ENCODE measurements around the gene MOGAT2. TPM values are rescaled to one million over a fixed set of nuclear protein-coding genes. Genes with fewer than 3 reads are reported as not detected.

Gene MOGAT2
- total RNA-seq, 1 experiment from 2014 or later = 0.12 TPM

GRCh38 chr11:75767793-75768111 lies 50.1 kb downstream of the MOGAT2 start (continued):
- TF ChIP-seq FOSL1 (IDR thresholded peaks at IDR 0.05; ENCODE audit: low read depth) = no peak
- no peak for TF ChIP-seq MAX (IDR thresholded peaks at IDR 0.05)
- TF ChIP-seq CTCF (IDR thresholded peaks at IDR 0.05 in 2 of 3, conservative IDR thresholded peaks at IDR 0.05 in 1 of 3; ENCODE audit: borderline replicate concordance in 1 of 3, insufficient read depth in 1 of 3, low read depth in 2 of 3, low read length in 2 of 3) = no peak
- TF ChIP-seq, protein P1, sequence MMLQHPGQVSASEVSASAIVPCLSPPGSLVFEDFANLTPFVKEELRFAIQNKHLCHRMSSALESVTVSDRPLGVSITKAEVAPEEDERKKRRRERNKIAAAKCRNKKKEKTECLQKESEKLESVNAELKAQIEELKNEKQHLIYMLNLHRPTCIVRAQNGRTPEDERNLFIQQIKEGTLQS (IDR thresholded peaks at IDR 0.05) = no peak
- TF ChIP-seq CEBPB (IDR thresholded peaks at IDR 0.05; ENCODE audit: low read depth) = no peak
- no peak for TF ChIP-seq ZFX (IDR thresholded peaks at IDR 0.05)

DNA sequence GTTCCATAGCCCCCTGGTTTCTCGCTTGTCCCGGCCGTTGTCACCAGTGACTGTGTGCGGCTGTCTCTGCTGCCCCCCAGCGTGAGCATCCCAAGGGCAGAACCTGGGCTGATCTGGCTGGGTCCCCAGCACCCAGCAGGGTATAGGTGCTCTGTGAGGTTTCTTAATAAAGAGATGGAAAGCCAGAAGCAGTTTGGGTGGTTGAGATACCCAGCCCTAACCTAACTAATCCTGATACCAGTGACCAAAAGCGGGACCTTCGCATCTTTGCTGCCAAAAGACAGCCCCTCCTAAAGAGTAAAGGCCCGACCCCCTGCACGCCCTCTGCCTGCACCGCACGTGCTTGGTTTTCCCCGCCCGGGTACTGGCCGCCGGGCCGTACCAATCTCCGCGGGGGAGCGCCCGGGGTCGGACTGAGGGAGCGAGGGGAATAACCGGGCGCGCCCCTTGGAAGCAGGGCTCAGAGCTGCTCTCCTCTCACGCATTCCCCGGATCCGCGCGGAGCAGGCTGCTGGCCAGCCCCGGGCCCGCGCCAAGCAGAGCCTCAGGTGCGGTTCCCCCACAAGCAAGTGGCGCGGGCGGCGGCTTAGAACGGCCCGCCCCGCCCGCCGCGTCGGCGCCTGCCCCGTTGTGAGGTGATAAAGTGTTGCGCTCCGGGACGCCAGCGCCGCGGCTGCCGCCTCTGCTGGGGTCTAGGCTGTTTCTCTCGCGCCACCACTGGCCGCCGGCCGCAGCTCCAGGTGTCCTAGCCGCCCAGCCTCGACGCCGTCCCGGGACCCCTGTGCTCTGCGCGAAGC lies 50.7 kb downstream of the MOGAT2 start, which contains the start of gene DGAT2:
TSS of gene DGAT2 (plus strand) at position 667 of the 797 bp plus-strand sequence. CDS start 214 bp downstream, outside the sequence.
- Histone ChIP-seq H3K4me1 (ENCODE audit: control insufficient read depth in 1 of 2, insufficient read depth in 2 of 2, low read length in 2 of 2) (peaks cover 9 to 17% of the 10 kb centered on the region in 2 experiments), H3K27me3 (ENCODE audit: insufficient read depth, low read length) (peaks cover 6% of the 10 kb centered on the region; the same call in 1 of the 2 replicates), H4K20me1 (ENCODE audit: insufficient read depth) (no peaks in the 10 kb centered on the region), H3K4me3 (replicated peaks in 1 of 2; ENCODE audit: low read depth in 1 of 2, low read length in 2 of 2) (peak within 1 kb of the TSS; percentile 35 to 54), H3K9me3 (ENCODE audit: control insufficient read depth in 1 of 2, insufficient read depth in 1 of 2, low read depth in 1 of 2, low read length in 2 of 2) (no peaks in the 10 kb centered on the region), H3K36me3 (ENCODE audit: control insufficient read depth in 1 of 2, insufficient read depth in 2 of 2, low read length in 2 of 2) (no peaks in the 10 kb centered on the region), H2AFZ (ENCODE audit: low read depth, low read length, poor library complexity, severe bottlenecking) (peak within 1 kb of the TSS; percentile 19), H3K27ac (ENCODE audit: low read depth, low read length) (peak within 1 kb of the TSS; percentile 55; the same call in 1 of the 2 replicates), H3K79me2 (ENCODE audit: insufficient read depth, low read length) (no peaks in the 10 kb centered on the region), H3K4me2 (ENCODE audit: low read length) (peak within 1 kb of the TSS; percentile 84), H3K9ac (ENCODE audit: low read length) (peak within 1 kb of the TSS; percentile 61), H3K9me2 (ENCODE audit: insufficient read depth) (no peaks in the 10 kb centered on the region)
- ChIA-PET RAD21 (ENCODE audit: low non-redundant PET in 1 of 2, low total read pairs in 2 of 2, uncharacterized antibody in 2 of 2, unreplicated experiment in 2 of 2) (no interaction called here), POLR2A (no interaction called here), CTCF (no interaction called here)
- DNase-seq (ENCODE audit: low read depth, low spot score) (peak; percentile 47), ATAC-seq (peak; percentile 93)
- BruUV-seq (replicated peaks) = no TSS peak
- intact Hi-C loops (cut with micrococcal nuclease) = no loop called here
- TF ChIP-seq, protein P1 (IDR thresholded peaks at IDR 0.05) = no peak
- TF ChIP-seq EZH2phosphoT487 (IDR thresholded peaks at IDR 0.05; ENCODE audit: borderline replicate concordance) (no peak), ZFX (IDR thresholded peaks at IDR 0.05) (no peak), MAX (IDR thresholded peaks at IDR 0.05) (peak; percentile 99), CBX3 (IDR thresholded peaks at IDR 0.05; ENCODE audit: low read depth) (peak; percentile 66; the same call in 1 of the 2 replicates), RAD21 (IDR thresholded peaks at IDR 0.05; ENCODE audit: low read depth) (no peak), SIN3A (IDR thresholded peaks at IDR 0.05; ENCODE audit: low read depth) (no peak), SP1 (IDR thresholded peaks at IDR 0.05; ENCODE audit: low read depth) (peak; percentile 82), ZNF274 (IDR thresholded peaks at IDR 0.05; ENCODE audit: low read depth, low read length) (no peak), TCF7L2 (IDR thresholded peaks at IDR 0.05; ENCODE audit: borderline replicate concordance, extremely low read depth, insufficient read depth, insufficient read length) (peak; percentile 24), POLR2AphosphoS5 (IDR thresholded peaks at IDR 0.05; ENCODE audit: low read depth, low read length) (peak; percentile 59), CEBPB (IDR thresholded peaks at IDR 0.05; ENCODE audit: low read depth) (no peak), EZH2 (IDR thresholded peaks at IDR 0.05) (no peak), EGR1 (IDR thresholded peaks at IDR 0.05; ENCODE audit: low read depth) (no peak), CTCF (IDR thresholded peaks at IDR 0.05 in 2 of 3, conservative IDR thresholded peaks at IDR 0.05 in 1 of 3; ENCODE audit: borderline replicate concordance in 1 of 3, insufficient read depth in 1 of 3, low read depth in 2 of 3, low read length in 2 of 3) (peak in 2 of 3 experiments; percentile 9 to 15; a peak in 1 of 6 replicates), SRF (IDR thresholded peaks at IDR 0.05; ENCODE audit: low read depth) (no peak), YY1 (IDR thresholded peaks at IDR 0.05; ENCODE audit: extremely low read depth, insufficient replicate concordance, low read depth, low read length) (no peak), JUND (IDR thresholded peaks at IDR 0.05) (peak; percentile 71; the same call in 1 of the 2 replicates)
